GM19372 (cell line): ENCODE measurements around the gene STRADA.
"Not testable (repeated sequence)": the region's sequence is repeated elsewhere in the genome, so short reads cannot be mapped to it uniquely, and the experiment has no call there.

Source experiments
- ATAC-seq: cut with Tn5 transposase; IDR thresholded peaks from one replicate; pipeline ENCODE4 v1.9.1; 2021; ENCODE audit warnings: mild to moderate bottlenecking, low read depth, moderate library complexity; ENCODE audit not compliant: unreplicated experiment

Gene STRADA

GRCh38 chr17:63760771-63761539 is 19.4 kb upstream of the STRADA start:
- no peak for ATAC-seq

- no peak for ATAC-seq
Observed at GRCh38 chr17:63758428-63758827, 16.8 kb upstream of the STRADA start.

- no peak for ATAC-seq
Observed at GRCh38 chr17:63754046-63754445, 12.4 kb upstream of the STRADA start.

- ATAC-seq, result no peak
Observed at GRCh38 chr17:63753215-63753614, 11.6 kb upstream of the STRADA start.

- ATAC-seq, result no peak
Observed at GRCh38 chr17:63752707-63753106, 11.1 kb upstream of the STRADA start.

GRCh38 chr17:63751806-63752205 is 10.2 kb upstream of the STRADA start:
- no peak for ATAC-seq

- peak; percentile 15 for ATAC-seq
Observed at GRCh38 chr17:63741143-63741407, 524 bp downstream of the STRADA start.

GRCh38 chr17:63740464-63741142 is 996 bp downstream of the STRADA start:
- no peak for ATAC-seq

- no peak for ATAC-seq
Observed at GRCh38 chr17:63735691-63736090, 5.9 kb downstream of the STRADA start.

- ATAC-seq, result no peak
Observed at GRCh38 chr17:63722403-63722802, 19.2 kb downstream of the STRADA start.

- not testable (repeated sequence) for ATAC-seq
Observed at GRCh38 chr17:63720194-63720593, 21.4 kb downstream of the STRADA start.

- ATAC-seq, result no peak
Observed at GRCh38 chr17:63718988-63719387, 22.6 kb downstream of the STRADA start.

GRCh38 chr17:63716426-63716825 is 25.2 kb downstream of the STRADA start:
- ATAC-seq, result no peak

- no peak for ATAC-seq
Observed at GRCh38 chr17:63714550-63715277, 26.9 kb downstream of the STRADA start.

GRCh38 chr17:63709110-63709509 is 32.5 kb downstream of the STRADA start:
- ATAC-seq, result no peak

GRCh38 chr17:63707151-63707550 is 34.4 kb downstream of the STRADA start:
- ATAC-seq, result no peak

- ATAC-seq, result no peak
Observed at GRCh38 chr17:63706336-63707082, 35.1 kb downstream of the STRADA start.

- ATAC-seq, result no peak
Observed at GRCh38 chr17:63705657-63706056, 35.9 kb downstream of the STRADA start.

GRCh38 chr17:63704836-63705235 is 36.8 kb downstream of the STRADA start:
- ATAC-seq, result no peak

GRCh38 chr17:63704259-63704576 is 37.4 kb downstream of the STRADA start:
- ATAC-seq, result no peak
